Rectal smooth muscle tissue (tissue), 1 donor: ENCODE data around the gene THAP8.

Experiments used
- H3K27ac ChIP-seq: one replicate; pipeline ENCODE4 v1.7.0; 2013; ENCODE audit warnings: low read depth, low read length, inconsistent platforms
- H3K27me3 ChIP-seq: one replicate; pipeline ENCODE4 v1.7.0; 2013; ENCODE audit warnings: low read length; ENCODE audit not compliant: control insufficient read depth, insufficient read depth
- H3K36me3 ChIP-seq: one replicate; pipeline ENCODE4 v1.7.0; 2013; ENCODE audit warnings: low read length; ENCODE audit not compliant: control insufficient read depth, insufficient read depth
- H3K4me1 ChIP-seq: one replicate; pipeline ENCODE4 v1.7.0; 2013; ENCODE audit warnings: low read length; ENCODE audit not compliant: control insufficient read depth, insufficient read depth
- H3K4me3 ChIP-seq: one replicate; pipeline ENCODE4 v1.7.0; 2013; ENCODE audit warnings: low read length
- H3K9ac ChIP-seq: one replicate; pipeline ENCODE4 v1.7.0; 2013; ENCODE audit warnings: low read length

THAP8 gene

GRCh38 chr19:36014012-36014924, 39.8 kb downstream of the THAP8 start, which contains the start of gene ALKBH6:
Gene ALKBH6, minus strand, starts transcription at chr19:36014213. Its CDS starts 816 bp downstream, at chr19:36013397.
- H3K9ac ChIP-seq: peak within 1 kb of the TSS; percentile 39
- peaks cover 9% of the 10 kb centered on the region for H3K4me1 ChIP-seq
- no peaks in the 10 kb centered on the region for H3K27me3 ChIP-seq
- peaks cover 6% of the 10 kb centered on the region for H3K36me3 ChIP-seq
- peak within 1 kb of the TSS; percentile 51 for H3K27ac ChIP-seq
- H3K4me3 ChIP-seq: peak within 1 kb of the TSS; percentile 74

- Histone ChIP-seq H3K4me1 (peaks cover 9% of the 10 kb centered on the region), H3K36me3 (peaks cover 4% of the 10 kb centered on the region), H3K9ac (peak overlapping the region; percentile 39), H3K4me3 (peak overlapping the region; percentile 74), H3K27ac (peak overlapping the region; percentile 51), H3K27me3 (no peaks in the 10 kb centered on the region)
Measured at GRCh38 chr19:36013280-36014011, 40.6 kb downstream of the THAP8 start.

- H3K4me3 ChIP-seq: no peak overlapping the region
- no peaks in the 10 kb centered on the region for H3K36me3 ChIP-seq
- H3K4me1 ChIP-seq: peaks cover 9% of the 10 kb centered on the region
- no peak overlapping the region for H3K9ac ChIP-seq
- no peaks in the 10 kb centered on the region for H3K27me3 ChIP-seq
- no peak overlapping the region for H3K27ac ChIP-seq
Measured at GRCh38 chr19:36010402-36010801, 43.7 kb downstream of the THAP8 start.

GRCh38 chr19:36009633-36010379, 44.3 kb downstream of the THAP8 start:
- Histone ChIP-seq H3K9ac (peak overlapping the region; percentile 24), H3K27ac (peak overlapping the region; percentile 48), H3K4me1 (peaks cover 9% of the 10 kb centered on the region)

GRCh38 chr19:36009220-36009619, 44.9 kb downstream of the THAP8 start:
- Histone ChIP-seq H3K4me1 (peaks cover 7% of the 10 kb centered on the region), H3K36me3 (no peaks in the 10 kb centered on the region), H3K27ac (peak overlapping the region; percentile 48), H3K27me3 (no peaks in the 10 kb centered on the region), H3K4me3 (peak overlapping the region; percentile 55), H3K9ac (peak overlapping the region; percentile 24)

More at GRCh38 chr19:36009633-36010379, 44.3 kb downstream of the THAP8 start:
- Histone ChIP-seq H3K4me3 (peak overlapping the region; percentile 55), H3K36me3 (no peaks in the 10 kb centered on the region), H3K27me3 (no peaks in the 10 kb centered on the region)

- H3K9ac ChIP-seq: peak within 1 kb of the TSS; percentile 24
- H3K27ac ChIP-seq: peak within 1 kb of the TSS; percentile 48
- H3K4me3 ChIP-seq: peak within 1 kb of the TSS; percentile 55
- no peaks in the 10 kb centered on the region for H3K36me3 ChIP-seq
- no peaks in the 10 kb centered on the region for H3K27me3 ChIP-seq
- peaks cover 7% of the 10 kb centered on the region for H3K4me1 ChIP-seq
Measured at GRCh38 chr19:36008336-36008978, 45.6 kb downstream of the THAP8 start, which contains the start of gene SYNE4. Gene SYNE4, minus strand, starts transcription at chr19:36008813. Its CDS starts 132 bp downstream, at chr19:36008681.

GRCh38 chr19:36006955-36007354, 47.1 kb downstream of the THAP8 start:
- Histone ChIP-seq H3K4me1 (peaks cover 2% of the 10 kb centered on the region), H3K36me3 (peaks cover 2% of the 10 kb centered on the region), H3K9ac (no peak overlapping the region), H3K27me3 (no peaks in the 10 kb centered on the region), H3K4me3 (no peak overlapping the region), H3K27ac (no peak overlapping the region)

- Histone ChIP-seq H3K4me3 (no peak overlapping the region), H3K9ac (no peak overlapping the region), H3K36me3 (peaks cover 6% of the 10 kb centered on the region), H3K27ac (no peak overlapping the region), H3K4me1 (peaks cover 4% of the 10 kb centered on the region), H3K27me3 (no peaks in the 10 kb centered on the region)
Measured at GRCh38 chr19:36003284-36003683, 50.8 kb downstream of the THAP8 start.

- Histone ChIP-seq H3K36me3 (peaks cover 6% of the 10 kb centered on the region), H3K4me1 (peaks cover 6% of the 10 kb centered on the region), H3K27ac (no peak overlapping the region), H3K4me3 (no peak overlapping the region), H3K27me3 (no peaks in the 10 kb centered on the region), H3K9ac (no peak overlapping the region)
Measured at GRCh38 chr19:36001605-36002004, 52.5 kb downstream of the THAP8 start.

- no peak overlapping the region for H3K9ac ChIP-seq
- H3K36me3 ChIP-seq: peaks cover 4% of the 10 kb centered on the region
- H3K4me1 ChIP-seq: peaks cover 18% of the 10 kb centered on the region
- no peak overlapping the region for H3K27ac ChIP-seq
- H3K4me3 ChIP-seq: peak overlapping the region; percentile 87
- H3K27me3 ChIP-seq: no peaks in the 10 kb centered on the region
Measured at GRCh38 chr19:35996777-35997176, 57.3 kb downstream of the THAP8 start.

- Histone ChIP-seq H3K4me1 (peaks cover 18% of the 10 kb centered on the region), H3K9ac (peak within 1 kb of the TSS; percentile 84), H3K4me3 (peak within 1 kb of the TSS; percentile 87), H3K36me3 (peaks cover 4% of the 10 kb centered on the region), H3K27me3 (no peaks in the 10 kb centered on the region), H3K27ac (peak within 1 kb of the TSS; percentile 75)
Measured at GRCh38 chr19:35995048-35995993, 58.8 kb downstream of the THAP8 start, which contains the start of gene SDHAF1. Gene SDHAF1, plus strand, starts transcription at chr19:35995188. Its CDS starts 87 bp downstream, at chr19:35995275.
